Breast epithelium (tissue), 3 donors: ENCODE results near the gene CSN1S1.
"Not testable (repeated sequence)": the region's sequence is repeated elsewhere in the genome, so short reads cannot be mapped to it uniquely, and the experiment has no call there.

Experiments
- CTCF ChIP-seq, 3 donors: fragments of 450-650 bp; IDR thresholded peaks; one replicate each; pipeline ENCODE4 v1.5.1; 2016 to 2017; ENCODE audit warnings: antibody characterized with exemption in 3 of 3, mild to moderate bottlenecking in 3 of 3, moderate library complexity in 3 of 3
- POLR2A ChIP-seq: fragments of 450-650 bp; IDR thresholded peaks from one replicate; pipeline ENCODE4 v1.6.1; 2016; ENCODE audit warnings: antibody characterized with exemption, mild to moderate bottlenecking, moderate library complexity
- POLR2AphosphoS5 ChIP-seq, 3 donors: sonication (generic); formaldehyde crosslinking; IDR thresholded peaks; one replicate each; pipeline ENCODE4 v1.6.1; 2017; ENCODE audit warnings: antibody characterized with exemption in 3 of 3

GRCh38 chr4:69923782-69924410 is 7.0 kb upstream of the CSN1S1 start:
- not testable (repeated sequence) for TF ChIP-seq CTCF (IDR thresholded peaks at IDR 0.05); POLR2AphosphoS5 (IDR thresholded peaks at IDR 0.05); POLR2A
